PC-9 (cell line): ENCODE measurements around the gene MDN1.

ENCODE experiments used
- EZH2 ChIP-seq: fragments of 200-600 bp; sonication (generic); IDR thresholded peaks from 2 replicates; pipeline ENCODE4 v1.8.0; 2017; ENCODE audit warnings: antibody characterized with exemption, low read depth
- TF ChIP-seq, protein P1 (sequence below): fragments of 200-600 bp; sonication (generic); conservative IDR thresholded peaks from 2 replicates; pipeline ENCODE4 v1.6.1; 2017; ENCODE audit warnings: mixed run types, antibody characterized with exemption, mild to moderate bottlenecking, moderate library complexity

DNA sequence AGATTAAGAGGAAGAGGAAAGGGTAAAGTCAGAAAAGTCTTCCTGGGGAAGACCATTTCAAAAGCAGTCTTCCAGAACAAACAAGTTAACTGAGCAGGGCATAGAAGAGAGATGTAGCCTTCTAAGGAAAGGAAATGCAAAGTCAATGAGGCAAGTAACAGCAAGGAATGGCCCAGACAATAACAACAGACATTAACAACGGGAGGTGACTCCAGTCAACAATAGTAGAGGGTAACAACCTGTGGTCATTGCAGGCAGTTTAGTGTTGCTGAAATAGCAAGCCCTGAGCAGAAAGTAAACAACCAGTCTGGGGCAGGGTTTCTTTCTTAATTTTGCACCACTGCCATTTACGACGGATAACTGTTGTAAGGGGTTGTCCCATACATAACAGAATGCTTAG is 2.1 kb downstream of the MDN1 start:
- TF ChIP-seq, protein P1, sequence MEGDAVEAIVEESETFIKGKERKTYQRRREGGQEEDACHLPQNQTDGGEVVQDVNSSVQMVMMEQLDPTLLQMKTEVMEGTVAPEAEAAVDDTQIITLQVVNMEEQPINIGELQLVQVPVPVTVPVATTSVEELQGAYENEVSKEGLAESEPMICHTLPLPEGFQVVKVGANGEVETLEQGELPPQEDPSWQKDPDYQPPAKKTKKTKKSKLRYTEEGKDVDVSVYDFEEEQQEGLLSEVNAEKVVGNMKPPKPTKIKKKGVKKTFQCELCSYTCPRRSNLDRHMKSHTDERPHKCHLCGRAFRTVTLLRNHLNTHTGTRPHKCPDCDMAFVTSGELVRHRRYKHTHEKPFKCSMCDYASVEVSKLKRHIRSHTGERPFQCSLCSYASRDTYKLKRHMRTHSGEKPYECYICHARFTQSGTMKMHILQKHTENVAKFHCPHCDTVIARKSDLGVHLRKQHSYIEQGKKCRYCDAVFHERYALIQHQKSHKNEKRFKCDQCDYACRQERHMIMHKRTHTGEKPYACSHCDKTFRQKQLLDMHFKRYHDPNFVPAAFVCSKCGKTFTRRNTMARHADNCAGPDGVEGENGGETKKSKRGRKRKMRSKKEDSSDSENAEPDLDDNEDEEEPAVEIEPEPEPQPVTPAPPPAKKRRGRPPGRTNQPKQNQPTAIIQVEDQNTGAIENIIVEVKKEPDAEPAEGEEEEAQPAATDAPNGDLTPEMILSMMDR, result no peak
- no peak for TF ChIP-seq EZH2
